ENCODE results near the gene C5orf46. TPM values are rescaled to one million over a fixed set of nuclear protein-coding genes. Genes with fewer than 3 reads are reported as not detected.

Gene C5orf46
- total RNA-seq, 1 experiment from 2014 or later: 78.7 TPM

- Histone ChIP-seq H3K36me3 (ENCODE audit: low read depth, low read length) (no peaks in the 10 kb centered on the region), H3K9me3 (ENCODE audit: low read length) (no peaks in the 10 kb centered on the region), H4K20me1 (ENCODE audit: low read length) (no peaks in the 10 kb centered on the region), H3F3A (ENCODE audit: low read length, unreplicated experiment) (no peaks in the 10 kb centered on the region), H2AFZ (ENCODE audit: low read length) (no peak overlapping the region), H3K4me3 (ENCODE audit: low read length) (no peak overlapping the region), H3K9ac (ENCODE audit: low read length) (no peak overlapping the region), H3K27ac (ENCODE audit: low read length) (peak overlapping the region; percentile 4; the same call in 1 of the 2 replicates), H3K4me2 (ENCODE audit: low read length) (no peak overlapping the region), H3K79me2 (ENCODE audit: low read length) (no peaks in the 10 kb centered on the region), H3K4me1 (ENCODE audit: insufficient read depth, low read length) (peaks cover 5% of the 10 kb centered on the region; the same call in 1 of the 2 replicates), H3K9me2 (replicated peaks; ENCODE audit: low read length) (no peaks in the 10 kb centered on the region), H3K27me3 (ENCODE audit: low read length) (no peaks in the 10 kb centered on the region)
- POLR2A ChIA-PET (ENCODE audit: unreplicated experiment): interaction anchor here (0.6 kb wide), 1 partner anchor 59 kb away, joined by 4 read pairs; no protein-coding TSS in a partner anchor
- BruUV-seq (replicated peaks): no TSS peak
- CTCF ChIA-PET: no interaction called here
- DNase-seq: no peak
- no peak for TF ChIP-seq EZH2 (IDR thresholded peaks at IDR 0.05; ENCODE audit: low read length, unreplicated experiment)
- no peak for TF ChIP-seq EZH2phosphoT487 (IDR thresholded peaks at IDR 0.05; ENCODE audit: borderline replicate concordance, low read length)
- no peak for TF ChIP-seq CTCF (conservative IDR thresholded peaks at IDR 0.05; ENCODE audit: low read depth, low read length)
- intact Hi-C loops (cut with micrococcal nuclease): no loop called here
- no peak; the same call in 1 of the 2 replicates for ATAC-seq
These were observed 37.2 kb downstream of the C5orf46 start for GRCh38 chr5:147869112-147869511.

GRCh38 chr5:147863454-147864158 is 42.7 kb downstream of the C5orf46 start:
- H3K27ac ChIP-seq (ENCODE audit: low read length): no peak overlapping the region
- H3K9ac ChIP-seq (ENCODE audit: low read length): no peak overlapping the region
- no peaks in the 10 kb centered on the region for H3K27me3 ChIP-seq (ENCODE audit: low read length)
- CTCF ChIA-PET: no interaction called here
- H3K4me2 ChIP-seq (ENCODE audit: low read length): no peak overlapping the region
- no peaks in the 10 kb centered on the region for H3K9me3 ChIP-seq (ENCODE audit: low read length)
- no peaks in the 10 kb centered on the region for H3F3A ChIP-seq (ENCODE audit: low read length, unreplicated experiment)
- BruUV-seq (replicated peaks): no TSS peak
- intact Hi-C loops (cut with micrococcal nuclease): no loop called here
- no peaks in the 10 kb centered on the region for H3K9me2 ChIP-seq (replicated peaks; ENCODE audit: low read length)
- H4K20me1 ChIP-seq (ENCODE audit: low read length): no peaks in the 10 kb centered on the region
- no peak for DNase-seq
- H3K4me3 ChIP-seq (ENCODE audit: low read length): no peak overlapping the region
- POLR2A ChIA-PET (ENCODE audit: unreplicated experiment): no interaction called here
- no peaks in the 10 kb centered on the region for H3K36me3 ChIP-seq (ENCODE audit: low read depth, low read length)
- no peaks in the 10 kb centered on the region for H3K79me2 ChIP-seq (ENCODE audit: low read length)
- ATAC-seq: no peak
- peaks cover 8% of the 10 kb centered on the region for H3K4me1 ChIP-seq (ENCODE audit: insufficient read depth, low read length)
- TF ChIP-seq EZH2 (IDR thresholded peaks at IDR 0.05; ENCODE audit: low read length, unreplicated experiment): no peak
- no peak for TF ChIP-seq EZH2phosphoT487 (IDR thresholded peaks at IDR 0.05; ENCODE audit: borderline replicate concordance, low read length)
- TF ChIP-seq CTCF (conservative IDR thresholded peaks at IDR 0.05; ENCODE audit: low read depth, low read length): no peak
- no peak overlapping the region for H2AFZ ChIP-seq (ENCODE audit: low read length)

GRCh38 chr5:147860641-147861025 is 45.7 kb downstream of the C5orf46 start:
- DNase-seq (no peak), ATAC-seq (no peak)
- Histone ChIP-seq H3F3A (ENCODE audit: low read length, unreplicated experiment) (no peaks in the 10 kb centered on the region), H3K79me2 (ENCODE audit: low read length) (no peaks in the 10 kb centered on the region), H3K36me3 (ENCODE audit: low read depth, low read length) (no peaks in the 10 kb centered on the region), H3K27me3 (ENCODE audit: low read length) (no peaks in the 10 kb centered on the region), H3K4me1 (ENCODE audit: insufficient read depth, low read length) (peaks cover 18% of the 10 kb centered on the region), H4K20me1 (ENCODE audit: low read length) (no peaks in the 10 kb centered on the region), H3K9me3 (ENCODE audit: low read length) (no peaks in the 10 kb centered on the region), H3K9me2 (replicated peaks; ENCODE audit: low read length) (no peaks in the 10 kb centered on the region), H3K4me3 (ENCODE audit: low read length) (no peak overlapping the region), H3K4me2 (ENCODE audit: low read length) (no peak overlapping the region), H3K9ac (ENCODE audit: low read length) (no peak overlapping the region), H2AFZ (ENCODE audit: low read length) (no peak overlapping the region), H3K27ac (ENCODE audit: low read length) (no peak overlapping the region)
- CTCF ChIA-PET: no interaction called here
- no peak for TF ChIP-seq EZH2phosphoT487 (IDR thresholded peaks at IDR 0.05; ENCODE audit: borderline replicate concordance, low read length)
- TF ChIP-seq CTCF (conservative IDR thresholded peaks at IDR 0.05; ENCODE audit: low read depth, low read length): no peak
- no peak for TF ChIP-seq EZH2 (IDR thresholded peaks at IDR 0.05; ENCODE audit: low read length, unreplicated experiment)
- intact Hi-C loops (cut with micrococcal nuclease): no loop called here
- no TSS peak for BruUV-seq (replicated peaks)
- POLR2A ChIA-PET (ENCODE audit: unreplicated experiment): no interaction called here

Measured in PC-3 (cell line).